Activated naive CD4-positive, alpha-beta T cell treated with anti-CD3 and anti-CD28 coated beads, Interleukin-2, amount 50 U/mL, for 72 hours (primary cell): ENCODE results near the gene PLA2G4D. TPM values are rescaled to one million over a fixed set of nuclear protein-coding genes. Genes with fewer than 3 reads are reported as not detected.

Experiments
- ATAC-seq, 2 donors: fragments of 150-1000 bp; cut with Tn5 transposase; 2 replicates each; pipeline ENCODE4 v1.10.0; 2021; ENCODE audit warnings: mild to moderate bottlenecking in 2 of 2, moderate library complexity in 2 of 2
- DNase-seq, 2 donors: peaks; one replicate each; pipeline ENCODE4 v3.0.0; 2021 to 2022; ENCODE audit warnings: low spot score in 2 of 2
- H3K27ac Mint-ChIP-seq, 2 donors: one replicate each; pipeline ENCODE4 v1.8.0; 2022; ENCODE audit warnings: mild to moderate bottlenecking in 2 of 2, mixed read lengths in 2 of 2
- H3K36me3 Mint-ChIP-seq, 2 donors: one replicate each; pipeline ENCODE4 v1.8.0; 2022; ENCODE audit warnings: mixed read lengths in 2 of 2
- H3K9me3 Mint-ChIP-seq, 2 donors: one replicate each; pipeline ENCODE4 v1.8.0; 2022; ENCODE audit warnings: mixed read lengths in 2 of 2
- total RNA-seq, 2 donors: library from RNA; stranded (reverse); gene quantifications; one replicate each; pipeline ENCODE4 v1.2.3, GENCODE V29; 2022

PLA2G4D gene
- total RNA-seq, 2 donors from 2014 or later: not detected

DNA sequence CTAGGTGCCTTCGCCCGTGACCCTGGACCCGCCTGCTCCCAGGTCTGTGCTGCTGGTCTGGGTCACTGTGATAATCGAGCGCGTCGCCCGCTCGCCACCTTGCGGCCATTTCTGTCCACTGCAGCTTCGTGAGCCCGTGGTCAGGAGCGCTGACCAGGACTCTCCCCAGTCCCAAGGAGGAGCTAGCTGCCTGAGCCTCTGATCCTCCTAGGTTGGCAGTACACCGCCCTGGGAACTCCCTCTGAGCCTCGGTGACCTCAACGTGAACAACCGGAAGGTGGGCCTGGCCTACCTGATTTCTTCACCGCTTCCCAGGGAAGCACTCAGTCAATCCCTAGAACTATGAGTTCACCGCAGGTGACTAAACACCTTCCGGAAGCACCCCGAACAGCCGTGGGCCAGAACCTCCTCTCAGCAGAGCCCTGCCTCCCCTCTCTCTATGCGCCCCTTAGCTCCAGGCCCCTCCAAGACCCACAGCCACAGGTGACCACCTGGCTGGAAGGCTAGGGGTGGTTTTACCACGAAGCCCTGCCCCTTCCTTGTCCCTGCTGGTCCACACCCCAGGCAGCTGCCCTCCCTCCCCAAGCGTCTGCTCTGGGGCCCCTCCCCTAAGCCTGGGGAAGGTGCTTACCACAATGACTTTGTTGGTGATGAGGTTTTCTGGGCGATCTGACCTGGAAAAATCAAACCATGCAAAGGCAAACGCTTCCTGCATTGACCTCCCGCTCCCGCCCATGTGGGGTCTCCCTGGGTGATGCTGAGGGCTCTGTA lies 9.7 kb downstream of the PLA2G4D start:
- H3K27ac Mint-ChIP-seq: no peak overlapping the region

DNA sequence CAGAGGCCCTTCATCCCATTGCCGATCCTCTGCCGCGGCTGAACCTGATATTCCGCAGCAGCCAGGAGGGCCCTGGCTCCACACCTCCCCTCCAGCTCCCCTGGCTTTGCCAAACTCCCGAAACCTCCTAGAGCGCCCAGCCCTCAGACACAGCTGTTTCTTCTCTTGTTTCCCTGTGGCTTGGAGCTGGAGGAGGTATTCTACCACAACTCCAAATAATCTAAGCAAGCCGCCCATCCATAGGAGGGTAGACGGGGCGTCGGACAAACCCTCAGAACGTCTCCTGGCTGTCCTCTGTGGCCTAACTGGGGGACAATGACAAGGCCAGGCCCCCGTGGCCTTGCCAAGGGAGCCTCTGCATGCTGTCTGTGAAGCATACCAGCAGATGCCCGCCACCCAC lies 10.4 kb downstream of the PLA2G4D start:
- ATAC-seq: no peak
- no peak overlapping the region for H3K27ac Mint-ChIP-seq
- H3K9me3 Mint-ChIP-seq: no peaks in the 10 kb centered on the region
- DNase-seq: no peak
- H3K36me3 Mint-ChIP-seq: no peaks in the 10 kb centered on the region

More for the DNA sequence above, 9.7 kb downstream of the PLA2G4D start:
- Mint-ChIP-seq H3K36me3 (no peaks in the 10 kb centered on the region), H3K9me3 (no peaks in the 10 kb centered on the region)
- DNase-seq: peak; percentile 63 to 68
- ATAC-seq: peak; percentile 79

DNA sequence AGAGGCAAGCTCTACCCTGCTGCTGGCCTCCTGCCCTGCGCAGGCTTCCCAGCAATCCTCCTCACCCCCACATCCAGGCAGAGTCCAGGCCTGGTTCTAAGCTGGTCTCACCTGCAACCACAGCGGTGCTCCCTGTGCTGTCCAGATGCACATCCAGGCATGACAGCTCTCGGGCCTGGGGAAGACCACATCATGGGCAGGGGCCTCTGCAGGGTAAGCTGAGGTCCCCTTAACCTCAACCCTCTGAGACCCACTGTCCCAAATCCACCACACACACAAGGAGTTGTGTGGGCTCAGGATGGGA lies 10.8 kb downstream of the PLA2G4D start:
- ATAC-seq (no peak), DNase-seq (no peak)
- H3K9me3 Mint-ChIP-seq: no peaks in the 10 kb centered on the region
- H3K36me3 Mint-ChIP-seq: no peaks in the 10 kb centered on the region
- H3K27ac Mint-ChIP-seq: no peak overlapping the region

DNA sequence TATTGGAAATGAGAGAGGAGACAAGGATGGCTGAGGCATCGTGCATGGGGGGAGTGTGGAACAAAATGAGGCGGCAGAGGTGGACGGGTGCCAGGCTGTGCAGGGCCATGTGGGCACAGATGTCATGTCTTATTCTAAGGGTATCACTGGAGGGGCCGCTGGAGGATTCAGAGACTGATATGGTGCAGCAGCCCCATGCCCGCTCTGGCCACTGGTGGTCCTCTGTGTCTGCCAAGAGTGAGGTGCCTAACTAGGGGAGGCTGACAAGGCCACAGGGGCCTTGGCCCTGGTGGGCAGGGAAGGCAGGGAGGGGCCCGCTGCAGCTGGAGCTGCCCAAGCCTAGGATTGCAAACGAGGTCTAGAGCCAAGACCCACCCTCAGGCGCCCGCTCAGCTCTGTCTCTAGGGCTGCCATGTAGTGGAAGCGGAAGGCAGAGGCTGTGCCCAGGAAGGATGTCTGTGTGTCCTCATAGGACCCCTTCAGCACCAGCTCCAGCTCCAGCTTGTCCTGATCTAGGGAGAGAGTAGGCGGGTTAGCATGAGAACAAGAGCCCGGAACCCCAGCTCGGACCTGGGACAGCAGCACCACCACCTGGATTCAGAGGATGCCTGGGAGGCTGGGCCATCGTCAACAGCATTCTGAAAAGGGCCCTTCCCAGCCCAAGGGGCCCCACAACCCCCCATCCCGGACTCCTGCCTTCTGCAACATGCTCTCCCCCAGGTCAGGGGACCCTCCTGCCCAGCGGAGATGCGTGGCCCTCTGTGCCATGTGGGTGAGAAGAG lies 11.3 kb downstream of the PLA2G4D start:
- DNase-seq (no peak), ATAC-seq (no peak)
- Mint-ChIP-seq H3K9me3 (no peaks in the 10 kb centered on the region), H3K36me3 (no peaks in the 10 kb centered on the region), H3K27ac (no peak overlapping the region)

DNA sequence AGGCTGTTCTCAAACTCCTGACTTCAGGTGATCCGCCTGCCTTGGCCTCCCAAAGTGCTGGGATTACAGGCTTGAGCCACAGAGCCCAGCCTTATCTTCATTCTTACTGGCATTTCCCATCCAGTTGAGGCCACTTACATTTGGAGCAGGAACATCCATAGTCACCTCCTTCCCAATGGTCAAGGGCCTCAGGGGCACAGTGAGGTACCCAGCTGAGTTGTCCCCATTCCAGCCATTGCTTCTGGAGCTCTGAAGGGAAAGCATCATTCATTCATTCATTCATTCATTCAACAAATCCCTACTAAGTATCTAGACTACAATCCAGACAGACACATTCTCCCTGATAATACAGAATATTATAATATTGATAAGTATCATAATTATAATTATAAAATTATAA lies 12.2 kb downstream of the PLA2G4D start:
- DNase-seq: no peak
- H3K36me3 Mint-ChIP-seq: no peaks in the 10 kb centered on the region
- no peak for ATAC-seq
- no peak overlapping the region for H3K27ac Mint-ChIP-seq
- no peaks in the 10 kb centered on the region for H3K9me3 Mint-ChIP-seq

DNA sequence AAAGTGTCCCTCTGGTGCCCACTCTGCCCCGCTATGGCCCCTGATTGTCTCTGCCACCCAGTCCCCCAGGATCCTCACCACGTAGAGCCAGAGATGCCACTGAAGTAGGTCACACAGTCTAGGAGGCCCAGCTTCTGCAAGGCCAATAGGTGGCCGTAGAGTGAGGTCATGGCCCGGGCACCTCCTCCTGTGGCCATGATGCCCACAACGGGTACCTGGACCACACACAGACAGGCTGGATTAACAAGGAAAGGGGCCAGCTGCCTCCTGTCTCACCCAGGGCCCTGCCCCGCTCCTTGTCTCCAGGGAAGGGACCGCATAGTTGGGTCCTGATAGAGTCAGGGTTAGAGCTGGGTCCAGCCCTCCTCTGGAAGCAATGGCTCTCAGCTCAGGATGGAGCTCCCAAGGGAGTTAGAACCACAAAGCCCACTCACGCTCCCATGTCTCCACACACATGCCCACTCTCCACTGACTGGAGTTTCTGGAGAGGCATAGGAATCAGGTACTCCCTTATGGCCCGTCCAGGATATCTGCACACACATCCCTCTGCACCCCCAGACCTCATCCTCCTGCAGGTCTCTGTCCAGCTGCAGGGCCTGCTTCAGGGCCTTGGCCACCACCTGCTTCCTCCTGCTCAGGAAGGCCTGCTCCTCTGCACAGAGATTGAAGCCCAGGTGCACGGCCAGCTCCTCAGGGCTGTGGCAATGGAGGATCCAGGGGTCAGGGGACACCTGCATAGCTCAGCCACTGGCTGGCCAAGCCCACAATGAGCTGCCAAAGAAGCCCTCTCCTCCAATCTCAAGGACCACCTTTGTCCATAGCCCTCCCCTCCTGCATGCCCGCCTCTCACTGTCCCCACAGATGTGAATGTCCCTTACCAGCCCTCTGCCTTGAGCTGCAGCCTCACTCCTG lies 13.2 kb downstream of the PLA2G4D start:
- Mint-ChIP-seq H3K27ac (no peak overlapping the region), H3K36me3 (no peaks in the 10 kb centered on the region), H3K9me3 (no peaks in the 10 kb centered on the region)
- ATAC-seq (no peak), DNase-seq (no peak)

DNA sequence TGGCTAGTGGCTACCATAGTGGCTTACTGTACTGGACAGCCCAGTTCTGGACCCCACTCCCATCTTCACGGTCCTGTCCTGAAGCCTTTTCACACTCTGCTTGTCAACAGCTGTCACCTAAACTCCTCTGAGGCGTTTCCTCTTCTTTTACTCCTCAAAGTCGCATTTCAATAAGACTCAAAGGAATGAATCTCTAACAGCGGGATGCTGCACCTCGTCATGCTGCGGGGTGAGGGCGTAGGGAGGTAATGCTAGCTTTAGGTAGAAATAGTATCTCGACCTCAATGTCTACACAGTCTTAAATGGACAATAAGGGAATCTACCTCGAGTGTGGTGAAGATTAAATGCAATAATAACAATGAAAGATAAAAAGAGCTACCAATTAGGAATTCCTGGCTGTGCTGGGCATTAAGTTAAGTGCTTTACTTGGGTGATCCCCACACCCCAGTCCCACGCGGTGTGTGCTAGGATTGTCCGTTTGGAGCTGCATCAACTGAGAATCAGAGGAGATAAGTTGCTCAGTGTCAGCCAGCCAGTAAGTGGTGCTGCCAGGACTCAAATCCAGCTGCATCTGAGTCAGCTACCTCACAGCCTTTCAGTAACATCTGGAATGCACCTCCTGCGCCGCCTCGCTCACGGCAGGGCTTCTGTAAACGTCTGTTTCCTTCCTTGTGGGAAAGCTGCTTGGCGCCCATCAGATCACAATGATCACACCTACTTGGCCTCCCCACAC lies 14.0 kb downstream of the PLA2G4D start:
- H3K36me3 Mint-ChIP-seq: no peaks in the 10 kb centered on the region
- no peak overlapping the region for H3K27ac Mint-ChIP-seq
- no peak for ATAC-seq
- peak in 1 of 2 donors; percentile 48 for DNase-seq
- no peaks in the 10 kb centered on the region for H3K9me3 Mint-ChIP-seq

DNA sequence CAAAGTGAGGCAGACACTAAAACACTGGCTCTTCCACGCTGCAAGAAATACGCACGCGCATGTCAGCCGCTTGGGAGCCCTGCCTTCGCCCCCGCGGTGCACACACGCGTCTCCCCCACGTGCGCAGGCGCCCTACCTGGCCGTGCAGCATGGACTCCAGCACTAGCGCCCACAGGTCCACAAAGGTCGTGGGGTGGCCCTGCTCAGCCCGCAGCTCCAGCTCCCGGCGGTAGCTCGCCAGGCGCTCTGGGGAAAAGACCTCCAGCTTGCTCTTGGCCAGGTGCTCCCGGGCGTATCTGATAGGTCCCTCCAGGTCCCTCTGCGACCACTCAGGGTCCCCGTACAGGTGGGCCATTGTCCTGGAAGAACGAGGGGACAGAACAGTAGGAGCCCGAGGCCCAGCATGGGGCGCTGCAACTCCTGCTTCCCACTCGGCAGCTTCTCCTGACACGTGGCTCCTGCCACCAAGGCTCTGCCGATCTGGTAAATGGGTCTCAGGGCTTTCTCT lies 14.9 kb downstream of the PLA2G4D start:
- DNase-seq: no peak
- Mint-ChIP-seq H3K9me3 (no peaks in the 10 kb centered on the region), H3K36me3 (no peaks in the 10 kb centered on the region), H3K27ac (no peak overlapping the region)
- peak in 1 of 2 donors; percentile 34 for ATAC-seq

DNA sequence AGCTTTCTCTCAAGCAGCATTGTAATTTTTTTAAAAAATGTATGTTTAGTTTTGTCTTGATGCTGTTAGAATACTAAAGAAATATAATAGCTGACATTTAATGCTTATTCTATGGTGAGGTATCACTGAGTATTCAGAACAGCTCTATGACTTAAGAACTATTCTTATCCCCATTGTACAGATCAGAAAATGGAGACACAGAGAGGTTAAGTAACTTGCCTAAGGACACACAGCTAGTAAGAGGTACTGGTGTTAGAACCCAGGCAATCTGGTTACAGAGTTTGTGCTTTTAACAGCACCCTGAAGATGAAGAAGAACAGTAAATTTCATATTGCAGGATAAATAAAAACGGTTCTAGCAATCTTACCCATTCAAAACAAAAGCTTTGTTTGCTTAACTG lies 15.5 kb downstream of the PLA2G4D start:
- Mint-ChIP-seq H3K36me3 (no peaks in the 10 kb centered on the region), H3K9me3 (no peaks in the 10 kb centered on the region), H3K27ac (no peak overlapping the region)
- DNase-seq: no peak
- no peak for ATAC-seq

DNA sequence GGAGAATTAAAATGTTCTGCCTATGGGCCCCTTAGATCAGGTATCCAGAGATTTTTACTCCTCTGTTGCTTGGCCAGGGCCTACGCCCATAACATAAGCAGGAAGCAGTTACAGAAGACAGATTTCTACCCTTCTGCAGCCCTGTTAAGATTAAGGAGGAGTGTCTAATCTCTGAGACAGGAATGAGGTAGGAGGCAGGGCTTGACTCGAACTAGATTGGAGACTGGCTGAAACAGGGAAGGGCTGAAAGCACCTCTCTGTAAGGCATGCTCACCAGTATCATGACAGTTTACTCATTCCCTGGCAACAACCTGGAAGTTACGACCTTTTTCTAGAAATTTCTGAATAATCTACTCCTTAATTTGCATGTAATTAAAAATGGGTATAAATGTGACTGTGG lies 16.7 kb downstream of the PLA2G4D start:
- Mint-ChIP-seq H3K36me3 (no peaks in the 10 kb centered on the region), H3K27ac (no peak overlapping the region), H3K9me3 (no peaks in the 10 kb centered on the region)
- ATAC-seq (no peak), DNase-seq (no peak)

DNA sequence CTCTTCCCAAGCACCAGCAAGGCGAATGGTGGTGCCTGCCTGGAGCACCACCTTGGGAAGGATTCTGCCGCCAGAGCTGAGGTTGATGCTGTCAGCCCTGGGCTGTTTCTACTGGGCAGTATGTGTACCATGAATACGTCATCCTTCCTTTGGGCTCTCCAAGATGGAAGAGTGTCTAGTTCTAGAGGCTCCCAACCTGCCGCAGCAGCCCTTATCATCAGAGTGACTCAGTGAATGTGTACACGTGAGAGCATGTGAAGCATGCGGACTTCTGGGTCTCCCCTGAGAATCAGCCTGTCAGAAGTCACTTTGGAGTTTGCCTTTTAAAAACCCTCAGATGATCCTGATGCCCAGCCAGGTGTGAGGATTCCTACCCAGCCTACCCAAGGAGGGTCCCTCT lies 20.9 kb downstream of the PLA2G4D start:
- ATAC-seq (no peak), DNase-seq (no peak)
- Mint-ChIP-seq H3K9me3 (no peaks in the 10 kb centered on the region), H3K27ac (no peak overlapping the region), H3K36me3 (no peaks in the 10 kb centered on the region)

DNA sequence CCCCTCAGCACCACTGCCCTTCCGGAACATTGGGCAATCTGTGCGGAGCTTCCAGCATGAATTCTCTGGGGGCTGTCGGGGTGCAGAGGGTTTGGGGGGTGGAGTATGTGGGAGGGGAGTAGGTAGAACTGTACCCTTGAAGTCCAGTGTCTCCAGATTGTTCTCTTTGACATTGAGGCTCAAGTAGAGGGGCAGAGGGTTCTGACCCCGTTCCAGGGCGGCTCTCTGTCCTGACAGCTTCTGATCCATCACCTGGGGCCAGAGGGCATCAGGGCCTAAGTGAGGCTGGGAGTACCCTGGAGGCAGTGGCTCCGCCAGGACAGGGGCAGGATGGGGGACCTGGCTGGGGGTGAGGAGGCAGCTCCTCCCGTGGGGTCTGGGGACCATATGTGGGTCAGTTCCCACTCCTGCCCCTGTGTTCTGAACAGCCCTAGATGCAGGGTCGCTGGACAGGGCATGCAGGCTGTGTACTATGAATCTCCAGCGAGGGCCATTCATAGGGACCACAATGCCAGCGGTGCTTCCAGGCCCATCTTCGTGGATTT lies 22.1 kb downstream of the PLA2G4D start:
- ATAC-seq (no peak), DNase-seq (no peak)
- peaks cover 0 to 6% of the 10 kb centered on the region in 2 donors for H3K36me3 Mint-ChIP-seq
- H3K9me3 Mint-ChIP-seq: peaks cover 0 to 4% of the 10 kb centered on the region in 2 donors
- no peak overlapping the region for H3K27ac Mint-ChIP-seq

DNA sequence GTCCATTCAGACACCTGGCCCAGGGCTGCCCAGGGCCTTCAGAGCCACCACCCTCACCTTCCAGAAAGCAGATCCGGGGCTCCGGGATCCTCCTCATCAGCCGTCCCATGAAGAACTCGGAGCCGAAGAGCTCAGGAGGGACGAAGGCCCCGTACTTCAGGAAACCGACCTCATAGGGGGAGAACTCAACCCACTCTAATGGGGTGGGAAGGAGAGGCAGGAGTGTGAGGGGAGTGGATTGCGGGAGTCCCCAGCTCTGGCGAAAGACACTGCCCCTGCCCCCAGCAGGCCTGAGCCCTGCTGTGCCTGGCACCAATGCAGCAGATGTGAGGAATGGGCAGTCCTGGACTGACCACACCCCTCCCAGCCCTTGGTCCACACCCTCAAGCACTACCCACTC lies 22.6 kb downstream of the PLA2G4D start:
- no peak for DNase-seq
- peaks cover 0 to 6% of the 10 kb centered on the region in 2 donors for H3K36me3 Mint-ChIP-seq
- H3K27ac Mint-ChIP-seq: no peak overlapping the region
- no peak for ATAC-seq
- peaks cover 0 to 4% of the 10 kb centered on the region in 2 donors for H3K9me3 Mint-ChIP-seq

DNA sequence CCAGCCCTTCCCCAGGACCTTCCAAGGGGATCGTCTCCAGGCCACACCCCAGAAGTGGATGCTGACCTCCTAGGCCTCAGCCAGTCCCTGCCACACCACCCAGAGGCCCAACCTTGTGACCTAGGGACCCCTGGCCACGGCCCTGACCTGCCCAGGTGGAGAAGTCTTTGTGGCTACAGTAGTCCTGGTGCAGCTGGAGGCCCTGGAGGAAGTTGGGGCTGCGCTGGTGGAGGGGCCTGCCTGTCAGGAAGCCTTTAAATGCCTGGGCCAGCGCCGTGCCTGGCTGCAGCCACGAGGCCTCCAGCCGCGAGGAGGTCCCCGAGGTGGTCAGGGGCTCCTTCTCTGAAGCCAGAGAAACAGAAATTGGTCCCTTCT lies 23.4 kb downstream of the PLA2G4D start:
- no peak overlapping the region for H3K27ac Mint-ChIP-seq
- peak in 1 of 2 donors; percentile 47 for DNase-seq
- H3K36me3 Mint-ChIP-seq: peaks cover 0 to 6% of the 10 kb centered on the region in 2 donors
- no peak for ATAC-seq
- peaks cover 0 to 4% of the 10 kb centered on the region in 2 donors for H3K9me3 Mint-ChIP-seq

DNA sequence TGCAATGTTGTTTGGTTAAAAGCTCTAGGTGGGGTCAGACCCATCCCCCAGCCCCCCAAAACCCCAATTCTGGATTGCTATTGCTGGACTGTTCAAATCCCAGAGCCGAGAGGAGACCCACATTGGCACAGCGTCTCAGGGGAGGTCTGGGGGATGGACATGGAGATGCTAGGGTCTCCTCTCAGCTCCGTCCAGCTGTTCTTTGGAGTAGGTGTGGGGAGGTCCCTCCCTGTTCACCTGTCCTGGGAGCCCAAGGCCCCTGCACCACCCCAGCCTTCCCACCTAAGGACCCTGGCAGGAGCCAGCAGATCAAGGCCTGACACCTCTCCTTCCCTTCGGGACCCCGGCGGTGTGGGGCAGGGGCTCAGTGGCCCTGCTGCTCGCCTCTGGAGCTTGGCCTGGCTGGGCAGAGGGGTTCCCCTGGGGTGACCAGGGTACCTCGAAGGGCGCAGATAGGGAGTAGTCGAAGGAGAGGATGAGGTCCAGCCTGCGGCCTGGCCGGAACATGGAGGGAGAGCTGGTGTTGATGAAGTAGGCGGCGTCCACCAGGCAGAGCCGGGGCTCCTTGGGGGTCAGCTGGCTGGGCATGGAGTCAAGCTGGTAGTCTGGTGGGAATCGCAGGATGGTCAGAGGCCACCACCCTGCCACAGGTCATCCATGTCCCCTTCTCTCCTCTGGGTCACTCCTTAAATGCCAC lies 23.9 kb downstream of the PLA2G4D start:
- Mint-ChIP-seq H3K9me3 (peaks cover 0 to 4% of the 10 kb centered on the region in 2 donors), H3K36me3 (peaks cover 0 to 6% of the 10 kb centered on the region in 2 donors)
- no peak for ATAC-seq

More for the DNA sequence above, 23.9 kb downstream of the PLA2G4D start:
- peak in 1 of 2 donors; percentile 41 for DNase-seq
- H3K27ac Mint-ChIP-seq: no peak overlapping the region
